SK-N-SH (cell line): ENCODE measurements around the gene OTOP3. TPM values are rescaled to one million over a fixed set of nuclear protein-coding genes. Genes with fewer than 3 reads are reported as not detected.

Source experiments
- CTCF ChIA-PET: fragments of 300-600, 350-600 bp; formaldehyde crosslinking; extraction: SDS; loops from one replicate; lab custom pipeline; 2021; lab: Yijun Ruan, JAX
- POLR2A ChIA-PET: fragments of 350-600 bp; sonication (Branson Sonifier 250); formaldehyde crosslinking; extraction: SDS; loops from one replicate; lab custom pipeline; 2020; ENCODE audit warnings: antibody characterized with exemption, inconsistent platforms; lab: Yijun Ruan, JAX
- DNase-seq: peaks from one replicate; pipeline ENCODE4 v3.0.0; 2012
- H2AFZ ChIP-seq: fragments of 200-600 bp; sonication (generic); 2 replicates; pipeline ENCODE4 v1.8.1; 2016; ENCODE audit warnings: antibody characterized with exemption, mild to moderate bottlenecking, low read depth
- H3F3A ChIP-seq: fragments of 200-600 bp; sonication (generic); replicated peaks from 2 replicates; pipeline ENCODE3; 2016; ENCODE audit warnings: antibody characterized with exemption, mild to moderate bottlenecking; ENCODE audit not compliant: insufficient read depth
- H3K27ac ChIP-seq, 2 experiments: fragments of 200-500 bp in 1 of 2; fragments of 200-600 bp in 1 of 2; sonication (Bioruptor generic) in 1 of 2; sonication (generic), shearing (Covaris generic) in 1 of 2; 2 replicates each; pipeline versions ENCODE4 v1.5.1 to v1.6.1; 2014 to 2016; ENCODE audit warnings: low read depth in 2 of 2, inconsistent platforms in 1 of 2, low read length in 1 of 2, mild to moderate bottlenecking in 1 of 2, mixed read lengths in 1 of 2
- H3K27me3 ChIP-seq: fragments of 200-600 bp; sonication (generic), shearing (Covaris generic); 2 replicates; pipeline ENCODE4 v1.6.1; 2016; ENCODE audit warnings: mixed run types; ENCODE audit not compliant: insufficient read depth
- H3K36me3 ChIP-seq, 2 experiments: fragments of 200-500 bp in 1 of 2; fragments of 200-600 bp in 1 of 2; sonication (Bioruptor generic) in 1 of 2; sonication (generic) in 1 of 2; replicated peaks in 1 of 2; 2 replicates each; pipeline versions ENCODE3 to v1.5.1; 2014 to 2016; ENCODE audit warnings: low read length in 1 of 2, mild to moderate bottlenecking in 1 of 2; ENCODE audit not compliant: insufficient read depth in 2 of 2, control insufficient read depth in 1 of 2
- H3K4me1 ChIP-seq, 2 experiments: fragments of 200-500 bp in 1 of 2; fragments of 200-600 bp in 1 of 2; sonication (Bioruptor generic) in 1 of 2; sonication (generic), shearing (Covaris generic) in 1 of 2; 2 replicates each; pipeline versions ENCODE4 v1.5.1 to v1.6.1; 2014 to 2016; ENCODE audit warnings: low read depth in 1 of 2, low read length in 1 of 2, mixed run types in 1 of 2; ENCODE audit not compliant: insufficient read depth in 2 of 2, control insufficient read depth in 1 of 2
- H3K4me2 ChIP-seq: fragments of 200-600 bp; sonication (generic), shearing (Covaris generic); 2 replicates; pipeline ENCODE4 v1.6.1; 2017; ENCODE audit warnings: mixed run types
- H3K4me3 ChIP-seq, 2 experiments: fragments of 200-500 bp in 1 of 2; fragments of 200-600 bp in 1 of 2; sonication (Bioruptor generic) in 1 of 2; sonication (generic), shearing (Covaris generic) in 1 of 2; 2 replicates each; pipeline versions ENCODE4 v1.5.1 to v1.8.1; 2014 to 2016; ENCODE audit warnings: low read depth in 2 of 2, inconsistent platforms in 1 of 2, low read length in 1 of 2, mild to moderate bottlenecking in 1 of 2, mixed read lengths in 1 of 2, moderate library complexity in 1 of 2
- H3K79me2 ChIP-seq: fragments of 200-600 bp; sonication (generic); 2 replicates; pipeline ENCODE4 v1.8.1; 2017; ENCODE audit warnings: mild to moderate bottlenecking; ENCODE audit not compliant: insufficient read depth
- H3K9ac ChIP-seq: fragments of 200-600 bp; sonication (generic); 2 replicates; pipeline ENCODE4 v1.6.1; 2017; ENCODE audit warnings: mixed run types
- H3K9me2 ChIP-seq: fragments of 200-600 bp; sonication (generic); 2 replicates; pipeline ENCODE4 v1.6.1; 2017; ENCODE audit warnings: mixed run types
- H3K9me3 ChIP-seq: fragments of 200-600 bp; sonication (generic); 2 replicates; pipeline ENCODE4 v1.6.1; 2017; ENCODE audit warnings: mixed run types, mild to moderate bottlenecking, moderate library complexity
- H4K20me1 ChIP-seq: fragments of 200-600 bp; sonication (generic); 2 replicates; pipeline ENCODE4 v1.6.1; 2017; ENCODE audit warnings: mild to moderate bottlenecking, mixed run types; ENCODE audit not compliant: insufficient read depth
- CHD2 ChIP-seq: fragments of 150-350 bp; IDR thresholded peaks from 2 replicates; pipeline ENCODE4 v1.6.1; 2018; ENCODE audit warnings: low read length; ENCODE audit not compliant: partially characterized antibody
- EP300 ChIP-seq, 2 experiments: IDR thresholded peaks; 2 replicates each; pipeline versions ENCODE4 v1.4.0 to v1.6.1; 2012; ENCODE audit warnings: borderline replicate concordance in 1 of 2, low read depth in 1 of 2, low read length in 1 of 2
- EZH2phosphoT487 ChIP-seq: fragments of 200-600 bp; sonication (generic); IDR thresholded peaks from 2 replicates; pipeline ENCODE4 v1.6.1; 2017; ENCODE audit warnings: low read depth, mixed run types, mild to moderate bottlenecking, antibody characterized with exemption, moderate library complexity, borderline replicate concordance
- FOSL2 ChIP-seq: IDR thresholded peaks from 2 replicates; pipeline ENCODE4 v1.4.0; 2012; ENCODE audit warnings: low read depth, mild to moderate bottlenecking, moderate library complexity, borderline replicate concordance
- FOXM1 ChIP-seq: IDR thresholded peaks from 2 replicates; pipeline ENCODE4 v1.4.0; 2012; ENCODE audit warnings: low read depth, mild to moderate bottlenecking
- GABPA ChIP-seq: IDR thresholded peaks from 2 replicates; pipeline ENCODE4 v1.4.0; 2012; ENCODE audit warnings: low read depth, mild to moderate bottlenecking
- MXI1 ChIP-seq: IDR thresholded peaks from 2 replicates; pipeline ENCODE4 v1.6.1; 2012; ENCODE audit warnings: mild to moderate bottlenecking, low read depth, low read length, improper control_type of control experiment
- NFIC ChIP-seq: IDR thresholded peaks from 2 replicates; pipeline ENCODE4 v1.4.0; 2012; ENCODE audit warnings: borderline replicate concordance
- RAD21 ChIP-seq: IDR thresholded peaks from 2 replicates; pipeline ENCODE4 v1.6.1; 2012; ENCODE audit warnings: mild to moderate bottlenecking, low read length
- RXRA ChIP-seq: IDR thresholded peaks from 2 replicates; pipeline ENCODE4 v1.4.0; 2012; ENCODE audit warnings: low read depth, mild to moderate bottlenecking, borderline replicate concordance
- SIN3A ChIP-seq: IDR thresholded peaks from 2 replicates; pipeline ENCODE4 v1.6.1; 2012; ENCODE audit warnings: low read depth, mild to moderate bottlenecking, low read length, moderate library complexity, borderline replicate concordance
- SMC3 ChIP-seq: IDR thresholded peaks from 2 replicates; pipeline ENCODE4 v1.6.1; 2012; ENCODE audit warnings: low read depth, low read length, improper control_type of control experiment
- TCF12 ChIP-seq: IDR thresholded peaks from 2 replicates; pipeline ENCODE4 v1.4.0; 2012
- USF1 ChIP-seq: IDR thresholded peaks from 2 replicates; pipeline ENCODE4 v1.4.0; 2012; ENCODE audit warnings: low read depth, borderline replicate concordance
- WGBS: methylation state at CpG from one replicate; pipeline ENCODE4 v1.1.6; 2017; ENCODE audit warnings: low lambda C conversion rate; 5-methylcytosine and 5-hydroxymethylcytosine counted together
- polyA plus RNA-seq, 3 experiments: library from polyadenylated mRNA; depleted of rRNA; stranded (reverse); fragments of >200 nt; gene quantifications; 2 replicates each; pipeline ENCODE4 v1.2.3, GENCODE V29; 2012
- TF ChIP-seq, protein P1 (sequence below): fragments of 150-350 bp; IDR thresholded peaks from 2 replicates; pipeline ENCODE4 v1.6.1; 2017; ENCODE audit warnings: antibody characterized with exemption, low read length, low read depth, borderline replicate concordance
- TF ChIP-seq, protein P2 (sequence below): IDR thresholded peaks from 2 replicates; pipeline ENCODE4 v1.6.1; 2012; ENCODE audit warnings: mild to moderate bottlenecking, low read depth, low read length, moderate library complexity
- TF ChIP-seq, protein P3 (sequence below): fragments of 150-350 bp; IDR thresholded peaks from 2 replicates; pipeline ENCODE4 v1.6.1; 2016; ENCODE audit warnings: mild to moderate bottlenecking, low read depth, low read length
- TF ChIP-seq, protein P4 (sequence below): fragments of 200-600 bp; sonication (generic); IDR thresholded peaks from 2 replicates; pipeline ENCODE4 v1.6.1; 2017; ENCODE audit warnings: antibody characterized with exemption, mild to moderate bottlenecking, moderate library complexity

The OTOP3 gene
- polyA plus RNA-seq, 1 of the 3 experiments (the other 2 are of a cell fraction) = not detected

DNA sequence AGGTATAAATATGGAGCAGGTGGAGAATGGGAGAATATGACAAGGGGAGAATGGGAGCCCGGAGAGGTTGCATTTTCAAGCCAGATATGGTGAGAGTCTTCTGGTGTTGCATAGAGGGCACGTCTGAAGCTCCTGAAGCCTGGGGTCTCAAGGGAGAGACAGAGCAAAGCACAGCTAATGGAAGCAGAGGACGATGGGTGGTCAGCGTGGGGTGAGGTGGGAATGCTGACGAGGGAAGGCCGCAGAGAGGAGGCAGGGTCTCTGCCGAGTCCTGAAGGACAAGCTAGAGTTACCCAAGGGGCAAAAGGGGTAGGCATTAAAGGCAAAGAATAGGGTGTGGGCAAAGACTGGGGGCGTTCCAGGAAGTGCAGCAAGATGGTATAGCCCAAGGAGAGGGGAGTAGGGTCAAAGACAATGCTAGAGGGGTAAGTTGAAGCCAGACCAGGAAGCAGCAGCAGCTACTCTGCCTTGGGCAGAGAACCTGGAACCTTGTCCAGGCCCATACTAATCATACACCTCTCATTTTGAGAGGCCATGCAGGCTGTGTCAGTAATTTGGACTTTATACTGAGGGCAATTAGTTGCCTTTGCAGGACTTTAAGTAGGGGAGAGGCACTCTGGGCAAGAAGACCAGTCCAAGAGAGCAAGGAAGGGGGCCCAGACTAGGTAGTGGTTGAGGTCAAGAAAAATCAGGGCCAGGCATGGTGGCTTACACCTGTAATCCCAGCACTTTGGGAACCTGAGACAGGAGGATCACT is 2.7 kb downstream of the OTOP3 start (continued):
- TF ChIP-seq, protein P1, sequence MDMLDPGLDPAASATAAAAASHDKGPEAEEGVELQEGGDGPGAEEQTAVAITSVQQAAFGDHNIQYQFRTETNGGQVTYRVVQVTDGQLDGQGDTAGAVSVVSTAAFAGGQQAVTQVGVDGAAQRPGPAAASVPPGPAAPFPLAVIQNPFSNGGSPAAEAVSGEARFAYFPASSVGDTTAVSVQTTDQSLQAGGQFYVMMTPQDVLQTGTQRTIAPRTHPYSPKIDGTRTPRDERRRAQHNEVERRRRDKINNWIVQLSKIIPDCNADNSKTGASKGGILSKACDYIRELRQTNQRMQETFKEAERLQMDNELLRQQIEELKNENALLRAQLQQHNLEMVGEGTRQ = no peak
- TF ChIP-seq, protein P2, sequence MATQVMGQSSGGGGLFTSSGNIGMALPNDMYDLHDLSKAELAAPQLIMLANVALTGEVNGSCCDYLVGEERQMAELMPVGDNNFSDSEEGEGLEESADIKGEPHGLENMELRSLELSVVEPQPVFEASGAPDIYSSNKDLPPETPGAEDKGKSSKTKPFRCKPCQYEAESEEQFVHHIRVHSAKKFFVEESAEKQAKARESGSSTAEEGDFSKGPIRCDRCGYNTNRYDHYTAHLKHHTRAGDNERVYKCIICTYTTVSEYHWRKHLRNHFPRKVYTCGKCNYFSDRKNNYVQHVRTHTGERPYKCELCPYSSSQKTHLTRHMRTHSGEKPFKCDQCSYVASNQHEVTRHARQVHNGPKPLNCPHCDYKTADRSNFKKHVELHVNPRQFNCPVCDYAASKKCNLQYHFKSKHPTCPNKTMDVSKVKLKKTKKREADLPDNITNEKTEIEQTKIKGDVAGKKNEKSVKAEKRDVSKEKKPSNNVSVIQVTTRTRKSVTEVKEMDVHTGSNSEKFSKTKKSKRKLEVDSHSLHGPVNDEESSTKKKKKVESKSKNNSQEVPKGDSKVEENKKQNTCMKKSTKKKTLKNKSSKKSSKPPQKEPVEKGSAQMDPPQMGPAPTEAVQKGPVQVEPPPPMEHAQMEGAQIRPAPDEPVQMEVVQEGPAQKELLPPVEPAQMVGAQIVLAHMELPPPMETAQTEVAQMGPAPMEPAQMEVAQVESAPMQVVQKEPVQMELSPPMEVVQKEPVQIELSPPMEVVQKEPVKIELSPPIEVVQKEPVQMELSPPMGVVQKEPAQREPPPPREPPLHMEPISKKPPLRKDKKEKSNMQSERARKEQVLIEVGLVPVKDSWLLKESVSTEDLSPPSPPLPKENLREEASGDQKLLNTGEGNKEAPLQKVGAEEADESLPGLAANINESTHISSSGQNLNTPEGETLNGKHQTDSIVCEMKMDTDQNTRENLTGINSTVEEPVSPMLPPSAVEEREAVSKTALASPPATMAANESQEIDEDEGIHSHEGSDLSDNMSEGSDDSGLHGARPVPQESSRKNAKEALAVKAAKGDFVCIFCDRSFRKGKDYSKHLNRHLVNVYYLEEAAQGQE = no peak

GRCh38 chr17:74939534-74939933 is 3.8 kb downstream of the OTOP3 start:
- no peak overlapping the region for H3K4me2 ChIP-seq
- peaks cover 83% of the 10 kb centered on the region for H3K27me3 ChIP-seq
- H3K4me3 ChIP-seq = no peak overlapping the region
- 45% methylated on average over 8 of the region's 8 CpGs for WGBS
- ChIA-PET CTCF (interaction anchor here (2.0 to 8.3 kb wide), 4 partner anchors 15 to 148 kb away, joined by 6 to 77 read pairs (median 10); partner anchors contain the start of genes OTOP2 and USH1G), POLR2A (interaction anchor here (1.0 kb wide), 1 partner anchor 11 kb away, joined by 5 read pairs; no protein-coding TSS in a partner anchor)
- H3K9me3 ChIP-seq = no peaks in the 10 kb centered on the region
- no peak overlapping the region for H3K9ac ChIP-seq
- H3K4me1 ChIP-seq = no peaks in the 10 kb centered on the region; a peak in 1 of 4 replicates
- no peak overlapping the region for H2AFZ ChIP-seq
- H3K79me2 ChIP-seq = no peaks in the 10 kb centered on the region
- no peaks in the 10 kb centered on the region for H4K20me1 ChIP-seq
- H3F3A ChIP-seq = no peaks in the 10 kb centered on the region
- H3K27ac ChIP-seq = no peak overlapping the region
- TF ChIP-seq EP300 (IDR thresholded peaks at IDR 0.05; ENCODE audit: borderline replicate concordance in 1 of 2, low read depth in 1 of 2, low read length in 1 of 2) (no peak), FOXM1 (no peak), RXRA (no peak), MXI1 (no peak), SMC3 (no peak), CHD2 (no peak), FOSL2 (no peak), USF1 (no peak), GABPA (no peak), EZH2phosphoT487 (no peak), NFIC (no peak), TCF12 (no peak), SIN3A (no peak), RAD21 (no peak)
- TF ChIP-seq, protein P3, sequence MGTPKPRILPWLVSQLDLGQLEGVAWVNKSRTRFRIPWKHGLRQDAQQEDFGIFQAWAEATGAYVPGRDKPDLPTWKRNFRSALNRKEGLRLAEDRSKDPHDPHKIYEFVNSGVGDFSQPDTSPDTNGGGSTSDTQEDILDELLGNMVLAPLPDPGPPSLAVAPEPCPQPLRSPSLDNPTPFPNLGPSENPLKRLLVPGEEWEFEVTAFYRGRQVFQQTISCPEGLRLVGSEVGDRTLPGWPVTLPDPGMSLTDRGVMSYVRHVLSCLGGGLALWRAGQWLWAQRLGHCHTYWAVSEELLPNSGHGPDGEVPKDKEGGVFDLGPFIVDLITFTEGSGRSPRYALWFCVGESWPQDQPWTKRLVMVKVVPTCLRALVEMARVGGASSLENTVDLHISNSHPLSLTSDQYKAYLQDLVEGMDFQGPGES = no peak
- TF ChIP-seq, protein P1 = no peak
- TF ChIP-seq, protein P4, sequence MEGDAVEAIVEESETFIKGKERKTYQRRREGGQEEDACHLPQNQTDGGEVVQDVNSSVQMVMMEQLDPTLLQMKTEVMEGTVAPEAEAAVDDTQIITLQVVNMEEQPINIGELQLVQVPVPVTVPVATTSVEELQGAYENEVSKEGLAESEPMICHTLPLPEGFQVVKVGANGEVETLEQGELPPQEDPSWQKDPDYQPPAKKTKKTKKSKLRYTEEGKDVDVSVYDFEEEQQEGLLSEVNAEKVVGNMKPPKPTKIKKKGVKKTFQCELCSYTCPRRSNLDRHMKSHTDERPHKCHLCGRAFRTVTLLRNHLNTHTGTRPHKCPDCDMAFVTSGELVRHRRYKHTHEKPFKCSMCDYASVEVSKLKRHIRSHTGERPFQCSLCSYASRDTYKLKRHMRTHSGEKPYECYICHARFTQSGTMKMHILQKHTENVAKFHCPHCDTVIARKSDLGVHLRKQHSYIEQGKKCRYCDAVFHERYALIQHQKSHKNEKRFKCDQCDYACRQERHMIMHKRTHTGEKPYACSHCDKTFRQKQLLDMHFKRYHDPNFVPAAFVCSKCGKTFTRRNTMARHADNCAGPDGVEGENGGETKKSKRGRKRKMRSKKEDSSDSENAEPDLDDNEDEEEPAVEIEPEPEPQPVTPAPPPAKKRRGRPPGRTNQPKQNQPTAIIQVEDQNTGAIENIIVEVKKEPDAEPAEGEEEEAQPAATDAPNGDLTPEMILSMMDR = no peak
- no peaks in the 10 kb centered on the region for H3K9me2 ChIP-seq
- no peaks in the 10 kb centered on the region for H3K36me3 ChIP-seq
- DNase-seq = no peak
